Activated T-helper 2 cell treated with anti-CD3 and anti-CD28 coated beads, Interferon-gamma antibody, Interleukin-2, Interleukin-4, amounts not matched to agents 10 μg/mL and 5 μg/mL and 100 μg/mL, durations not matched to agents 14 hours and 24 hours and 36 hours (primary cell): ENCODE results near the gene ZNF785. TPM values are rescaled to one million over a fixed set of nuclear protein-coding genes. Genes with fewer than 3 reads are reported as not detected.
"Not testable (repeated sequence)": the region's sequence is repeated elsewhere in the genome, so short reads cannot be mapped to it uniquely, and the experiment has no call there.

Experiments used
- DNase-seq: peaks from one replicate; pipeline ENCODE4 v3.0.0; 2021; ENCODE audit warnings: low spot score
- H3K27ac Mint-ChIP-seq: one replicate; pipeline ENCODE4 v1.8.0; 2021; ENCODE audit warnings: mixed read lengths
- H3K27me3 Mint-ChIP-seq: one replicate; pipeline ENCODE4 v1.8.0; 2021; ENCODE audit warnings: low read depth, mixed read lengths
- H3K36me3 Mint-ChIP-seq: one replicate; pipeline ENCODE4 v1.8.0; 2021; ENCODE audit warnings: low read depth, mixed read lengths
- H3K4me1 Mint-ChIP-seq: one replicate; pipeline ENCODE4 v1.8.0; 2021; ENCODE audit warnings: low read depth, mixed read lengths
- H3K4me3 Mint-ChIP-seq: one replicate; pipeline ENCODE4 v1.8.0; 2021; ENCODE audit warnings: low read depth, mild to moderate bottlenecking, moderate library complexity, mixed read lengths
- H3K9me3 Mint-ChIP-seq: one replicate; pipeline ENCODE4 v1.8.0; 2021; ENCODE audit warnings: mixed read lengths
- intact Hi-C: fragments of 100-400 bp; cut with micrococcal nuclease; formaldehyde crosslinking; loops from one replicate; pipeline ENCODE4 v1.15.1; 2023
- total RNA-seq: library from RNA; stranded (reverse); gene quantifications from 2 replicates; pipeline ENCODE4 v1.2.3, GENCODE V29; 2022

Gene ZNF785
- 18.9 and 22.2 TPM in 2 replicates for total RNA-seq

- Mint-ChIP-seq H3K4me1 (peaks cover 17% of the 10 kb centered on the region), H3K36me3 (peaks cover 44% of the 10 kb centered on the region), H3K27ac (peak within 1 kb of the TSS; percentile 82), H3K4me3 (peak within 1 kb of the TSS; percentile 91), H3K27me3 (no peaks in the 10 kb centered on the region), H3K9me3 (no peaks in the 10 kb centered on the region)
- DNase-seq = peak; percentile 92
- intact Hi-C loops = loop anchor here (1.0 kb wide), 2 partner anchors 13 to 50 kb away; no protein-coding TSS in a partner anchor
Measured at GRCh38 chr16:30585400-30586191, at the start of gene ZNF785. ZNF785 (minus strand) TSS chr16:30585697; CDS start chr16:30585611, 86 bp downstream.

GRCh38 chr16:30633526-30633925 lies 48.0 kb upstream of the ZNF785 start:
- no peaks in the 10 kb centered on the region for H3K27me3 Mint-ChIP-seq
- H3K36me3 Mint-ChIP-seq = peaks cover 4% of the 10 kb centered on the region
- peak overlapping the region; percentile 96 for H3K27ac Mint-ChIP-seq
- no peaks in the 10 kb centered on the region for H3K9me3 Mint-ChIP-seq
- peak overlapping the region; percentile 90 for H3K4me3 Mint-ChIP-seq
- intact Hi-C loops = loop anchor here (5.0 kb wide), 1 partner anchor 61 kb away; the partner anchor contains the start of gene ZNF688
- peaks cover 9% of the 10 kb centered on the region for H3K4me1 Mint-ChIP-seq
- DNase-seq = no peak

GRCh38 chr16:30632454-30632853 lies 47.0 kb upstream of the ZNF785 start:
- not testable (repeated sequence) for H3K27ac Mint-ChIP-seq, H3K36me3 Mint-ChIP-seq, H3K9me3 Mint-ChIP-seq, DNase-seq, H3K4me3 Mint-ChIP-seq, H3K4me1 Mint-ChIP-seq, H3K27me3 Mint-ChIP-seq
- intact Hi-C loops = loop anchor here (5.0 kb wide), 1 partner anchor 60 kb away; the partner anchor contains the start of gene ZNF688

GRCh38 chr16:30628628-30629540 lies 43.4 kb upstream of the ZNF785 start:
- H3K4me1 Mint-ChIP-seq = peaks cover 4% of the 10 kb centered on the region

GRCh38 chr16:30626236-30626635 lies 40.7 kb upstream of the ZNF785 start:
- Mint-ChIP-seq H3K9me3 (no peaks in the 10 kb centered on the region), H3K4me1 (peaks cover 6% of the 10 kb centered on the region), H3K36me3 (no peaks in the 10 kb centered on the region), H3K4me3 (no peak overlapping the region), H3K27ac (no peak overlapping the region), H3K27me3 (peaks cover 18% of the 10 kb centered on the region)
- DNase-seq = no peak
- intact Hi-C loops = loop anchor here (5.0 kb wide), 2 partner anchors 89 to 194 kb away; partner anchors contain the start of gene DCTPP1

More at GRCh38 chr16:30628628-30629540, 43.4 kb upstream of the ZNF785 start:
- H3K27ac Mint-ChIP-seq = peak overlapping the region; percentile 60
- no peaks in the 10 kb centered on the region for H3K9me3 Mint-ChIP-seq
- no peaks in the 10 kb centered on the region for H3K36me3 Mint-ChIP-seq
- H3K27me3 Mint-ChIP-seq = peaks cover under 1% of the 10 kb centered on the region
- intact Hi-C loops = loop anchor here (5.0 kb wide), 2 partner anchors 92 to 197 kb away; partner anchors contain the start of gene DCTPP1
- DNase-seq = peak; percentile 77
- H3K4me3 Mint-ChIP-seq = peak overlapping the region; percentile 46

DNA sequence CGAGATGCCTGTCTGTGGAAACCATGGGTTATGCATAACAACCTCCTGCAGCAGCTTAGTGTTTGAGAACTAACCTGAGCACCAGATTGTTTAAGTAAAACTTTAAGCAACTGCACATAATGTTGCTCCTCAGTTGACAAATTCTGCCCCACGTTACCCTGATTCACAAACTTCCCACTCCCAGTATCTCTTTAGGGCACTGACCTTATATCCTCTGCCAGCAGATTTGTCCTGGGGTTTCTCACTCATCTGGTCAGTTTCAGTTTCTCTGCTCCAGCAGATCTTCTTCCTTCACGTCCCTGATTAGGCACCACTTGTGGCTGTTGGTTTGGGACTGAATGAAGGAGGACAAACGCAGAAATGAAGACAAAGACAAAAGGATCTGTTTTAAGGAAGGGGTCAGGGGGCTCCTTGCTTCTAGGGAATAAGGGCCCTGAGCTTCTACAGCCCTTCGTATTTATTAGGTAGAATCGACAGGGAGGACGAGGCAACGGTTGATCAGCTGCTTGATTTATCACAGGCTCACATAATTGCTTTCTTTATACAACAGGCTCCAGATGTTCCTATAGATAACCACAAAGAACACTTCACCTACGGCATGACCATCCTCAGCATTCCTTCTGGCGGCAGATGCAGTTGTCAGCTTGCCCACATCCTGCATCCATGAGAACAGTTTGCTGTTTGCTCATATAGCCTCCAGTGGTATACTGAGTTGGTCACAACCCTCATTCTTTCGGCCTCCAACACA lies 38.2 kb upstream of the ZNF785 start:
- H3K27ac Mint-ChIP-seq = no peak overlapping the region
- H3K9me3 Mint-ChIP-seq = no peaks in the 10 kb centered on the region
- intact Hi-C loops = no loop called here
- no peak overlapping the region for H3K4me3 Mint-ChIP-seq
- H3K27me3 Mint-ChIP-seq = peaks cover 33% of the 10 kb centered on the region
- peaks cover 6% of the 10 kb centered on the region for H3K4me1 Mint-ChIP-seq
- no peak for DNase-seq
- no peaks in the 10 kb centered on the region for H3K36me3 Mint-ChIP-seq

- Mint-ChIP-seq H3K9me3 (no peaks in the 10 kb centered on the region), H3K27me3 (peaks cover 33% of the 10 kb centered on the region), H3K27ac (no peak overlapping the region), H3K4me3 (no peak overlapping the region), H3K36me3 (no peaks in the 10 kb centered on the region), H3K4me1 (peaks cover 5% of the 10 kb centered on the region)
- DNase-seq = no peak
- intact Hi-C loops = no loop called here
Measured at GRCh38 chr16:30622455-30623032, 37.0 kb upstream of the ZNF785 start.

GRCh38 chr16:30621765-30622164 lies 36.3 kb upstream of the ZNF785 start:
- peaks cover 5% of the 10 kb centered on the region for H3K4me1 Mint-ChIP-seq
- H3K36me3 Mint-ChIP-seq = no peaks in the 10 kb centered on the region
- H3K4me3 Mint-ChIP-seq = no peak overlapping the region
- H3K9me3 Mint-ChIP-seq = no peaks in the 10 kb centered on the region
- intact Hi-C loops = no loop called here
- H3K27ac Mint-ChIP-seq = no peak overlapping the region
- no peak for DNase-seq
- peaks cover 36% of the 10 kb centered on the region for H3K27me3 Mint-ChIP-seq

DNA sequence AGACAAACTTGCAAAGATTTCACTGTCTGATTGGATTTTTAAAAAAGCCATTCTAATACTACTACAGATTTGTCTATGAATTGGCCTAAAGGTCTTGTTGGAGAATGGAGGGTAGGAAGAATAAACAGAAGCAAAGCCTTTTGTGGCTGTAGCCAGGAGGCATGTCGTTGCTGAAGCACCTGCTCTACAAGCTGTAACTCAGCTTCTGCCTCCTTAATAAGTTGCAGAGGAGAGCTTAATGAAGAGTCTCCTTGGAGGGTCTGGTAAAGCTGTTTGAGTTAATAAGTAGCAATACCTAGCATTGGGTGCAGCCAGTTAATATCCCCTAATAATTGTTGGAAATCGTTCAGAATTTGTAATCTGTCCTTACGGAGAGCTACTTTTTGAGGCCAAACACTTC lies 34.7 kb upstream of the ZNF785 start:
- intact Hi-C loops = no loop called here
- H3K27me3 Mint-ChIP-seq = peaks cover 36% of the 10 kb centered on the region
- no peak for DNase-seq
- H3K4me1 Mint-ChIP-seq = peaks cover 5% of the 10 kb centered on the region
- H3K4me3 Mint-ChIP-seq = no peak overlapping the region
- H3K27ac Mint-ChIP-seq = no peak overlapping the region
- H3K36me3 Mint-ChIP-seq = no peaks in the 10 kb centered on the region
- no peaks in the 10 kb centered on the region for H3K9me3 Mint-ChIP-seq

DNA sequence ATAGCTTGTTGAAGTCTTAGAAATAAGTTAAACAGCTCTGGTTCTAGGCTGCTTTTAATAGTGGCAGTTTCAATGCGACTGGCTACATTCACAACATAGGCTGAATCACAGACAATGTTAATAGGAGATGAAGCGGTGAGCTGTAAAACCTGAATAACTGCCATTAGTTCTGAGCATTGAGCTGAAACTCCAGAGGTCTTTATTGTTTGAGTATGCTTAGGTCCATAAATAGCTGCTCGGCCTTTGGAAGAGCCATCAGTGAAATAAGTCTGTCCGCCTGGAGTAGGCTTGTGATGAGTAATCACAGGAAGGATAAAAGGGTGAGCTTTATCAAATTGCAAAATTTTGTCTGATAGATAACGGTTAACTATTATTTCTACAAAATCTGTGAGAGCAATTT lies 34.1 kb upstream of the ZNF785 start:
- peaks cover 5% of the 10 kb centered on the region for H3K4me1 Mint-ChIP-seq
- no peaks in the 10 kb centered on the region for H3K9me3 Mint-ChIP-seq
- peaks cover 36% of the 10 kb centered on the region for H3K27me3 Mint-ChIP-seq
- H3K36me3 Mint-ChIP-seq = no peaks in the 10 kb centered on the region
- no peak overlapping the region for H3K27ac Mint-ChIP-seq
- no peak for DNase-seq
- intact Hi-C loops = no loop called here
- H3K4me3 Mint-ChIP-seq = no peak overlapping the region

DNA sequence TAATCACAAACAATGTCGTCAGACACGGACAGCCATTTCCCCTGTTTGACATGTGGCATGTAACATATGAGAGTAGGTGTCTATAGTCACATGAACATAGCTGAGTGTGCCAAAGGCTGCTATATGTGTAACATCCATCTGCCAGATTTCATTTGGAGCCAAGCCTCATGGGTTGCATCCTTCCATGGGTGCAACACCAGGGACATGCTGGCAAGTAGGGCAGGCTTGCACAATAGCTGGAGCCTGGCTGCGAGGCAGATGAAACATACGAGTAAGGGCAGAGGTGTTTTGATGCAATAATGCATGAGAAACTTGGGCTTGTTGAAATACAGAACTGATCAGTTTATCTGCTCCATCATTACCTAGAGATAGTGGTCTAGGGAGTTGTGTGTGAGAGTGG lies 33.7 kb upstream of the ZNF785 start:
- DNase-seq = no peak
- Mint-ChIP-seq H3K36me3 (no peaks in the 10 kb centered on the region), H3K4me1 (peaks cover 5% of the 10 kb centered on the region), H3K4me3 (no peak overlapping the region), H3K27me3 (peaks cover 36% of the 10 kb centered on the region), H3K27ac (no peak overlapping the region), H3K9me3 (no peaks in the 10 kb centered on the region)
- intact Hi-C loops = no loop called here
